Breast epithelium (tissue), 3 donors: ENCODE results near the gene ATM.

Experiments used
- CTCF ChIP-seq, 3 donors: fragments of 450-650 bp; IDR thresholded peaks; one replicate each; pipeline ENCODE4 v1.5.1; 2016 to 2017; ENCODE audit warnings: antibody characterized with exemption in 3 of 3, mild to moderate bottlenecking in 3 of 3, moderate library complexity in 3 of 3
- POLR2A ChIP-seq: fragments of 450-650 bp; IDR thresholded peaks from one replicate; pipeline ENCODE4 v1.6.1; 2016; ENCODE audit warnings: antibody characterized with exemption, mild to moderate bottlenecking, moderate library complexity
- POLR2AphosphoS5 ChIP-seq, 3 donors: sonication (generic); formaldehyde crosslinking; IDR thresholded peaks; one replicate each; pipeline ENCODE4 v1.6.1; 2017; ENCODE audit warnings: antibody characterized with exemption in 3 of 3

DNA sequence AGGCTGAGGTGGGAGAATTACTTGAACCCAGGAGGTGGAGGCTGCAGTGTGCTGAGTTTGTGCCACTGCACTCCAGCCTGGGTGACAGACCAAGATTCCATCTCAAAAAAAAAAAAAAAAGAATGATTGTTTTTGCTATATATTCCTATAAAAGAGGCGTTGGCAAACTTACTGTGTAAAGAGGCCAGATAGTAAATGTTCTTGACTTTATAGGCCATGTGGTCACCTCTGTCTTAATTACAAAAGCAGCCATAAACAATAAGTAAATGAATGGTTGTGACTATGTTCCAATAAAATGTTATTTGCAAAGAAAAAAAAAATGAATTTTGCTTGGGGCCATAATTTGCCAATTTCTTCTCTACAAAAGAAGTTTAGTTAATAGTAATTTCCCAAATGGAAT, 12.3 kb downstream of the ATM start:
- TF ChIP-seq POLR2AphosphoS5 (IDR thresholded peaks at IDR 0.05) (no peak), CTCF (IDR thresholded peaks at IDR 0.05) (no peak), POLR2A (no peak)
